ENCODE data around the gene OPCML. TPM values are rescaled to one million over a fixed set of nuclear protein-coding genes. Genes with fewer than 3 reads are reported as not detected.

Gene OPCML
- total and polyA plus RNA-seq, 4 donors: under 0.01 to 0.01 TPM; not detected in 2

DNA sequence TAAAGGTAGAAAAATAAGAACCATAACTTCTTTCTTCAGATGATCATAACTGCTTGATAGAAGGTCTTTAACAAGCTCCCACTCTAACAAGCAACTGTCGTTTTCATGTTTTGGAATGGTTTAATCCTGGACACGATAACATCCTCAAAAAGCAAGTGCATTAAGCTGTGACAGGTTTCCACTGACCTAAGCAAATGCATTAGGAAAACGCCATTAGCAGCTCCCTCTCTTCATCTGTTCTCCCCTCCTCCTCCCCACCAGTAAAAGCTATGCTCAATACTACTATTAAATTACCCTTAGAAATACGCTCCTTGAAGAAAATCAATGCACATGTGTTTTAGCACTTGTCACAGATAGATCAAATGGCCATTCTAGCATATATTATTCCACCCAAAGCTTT lies 729.4 kb downstream of the OPCML start:
- no peaks in the 10 kb centered on the region for H3K36me3 ChIP-seq (ENCODE audit: control insufficient read depth in 4 of 4, insufficient read depth in 3 of 4, low read depth in 1 of 4, low read length in 3 of 4)
- WGBS: 75% methylated on average over 4 of the region's 4 CpGs
- TF ChIP-seq, protein P1, sequence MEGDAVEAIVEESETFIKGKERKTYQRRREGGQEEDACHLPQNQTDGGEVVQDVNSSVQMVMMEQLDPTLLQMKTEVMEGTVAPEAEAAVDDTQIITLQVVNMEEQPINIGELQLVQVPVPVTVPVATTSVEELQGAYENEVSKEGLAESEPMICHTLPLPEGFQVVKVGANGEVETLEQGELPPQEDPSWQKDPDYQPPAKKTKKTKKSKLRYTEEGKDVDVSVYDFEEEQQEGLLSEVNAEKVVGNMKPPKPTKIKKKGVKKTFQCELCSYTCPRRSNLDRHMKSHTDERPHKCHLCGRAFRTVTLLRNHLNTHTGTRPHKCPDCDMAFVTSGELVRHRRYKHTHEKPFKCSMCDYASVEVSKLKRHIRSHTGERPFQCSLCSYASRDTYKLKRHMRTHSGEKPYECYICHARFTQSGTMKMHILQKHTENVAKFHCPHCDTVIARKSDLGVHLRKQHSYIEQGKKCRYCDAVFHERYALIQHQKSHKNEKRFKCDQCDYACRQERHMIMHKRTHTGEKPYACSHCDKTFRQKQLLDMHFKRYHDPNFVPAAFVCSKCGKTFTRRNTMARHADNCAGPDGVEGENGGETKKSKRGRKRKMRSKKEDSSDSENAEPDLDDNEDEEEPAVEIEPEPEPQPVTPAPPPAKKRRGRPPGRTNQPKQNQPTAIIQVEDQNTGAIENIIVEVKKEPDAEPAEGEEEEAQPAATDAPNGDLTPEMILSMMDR (IDR thresholded peaks at IDR 0.05; ENCODE audit: low read depth, low read length, missing input control): no peak
- TF ChIP-seq, protein P2, sequence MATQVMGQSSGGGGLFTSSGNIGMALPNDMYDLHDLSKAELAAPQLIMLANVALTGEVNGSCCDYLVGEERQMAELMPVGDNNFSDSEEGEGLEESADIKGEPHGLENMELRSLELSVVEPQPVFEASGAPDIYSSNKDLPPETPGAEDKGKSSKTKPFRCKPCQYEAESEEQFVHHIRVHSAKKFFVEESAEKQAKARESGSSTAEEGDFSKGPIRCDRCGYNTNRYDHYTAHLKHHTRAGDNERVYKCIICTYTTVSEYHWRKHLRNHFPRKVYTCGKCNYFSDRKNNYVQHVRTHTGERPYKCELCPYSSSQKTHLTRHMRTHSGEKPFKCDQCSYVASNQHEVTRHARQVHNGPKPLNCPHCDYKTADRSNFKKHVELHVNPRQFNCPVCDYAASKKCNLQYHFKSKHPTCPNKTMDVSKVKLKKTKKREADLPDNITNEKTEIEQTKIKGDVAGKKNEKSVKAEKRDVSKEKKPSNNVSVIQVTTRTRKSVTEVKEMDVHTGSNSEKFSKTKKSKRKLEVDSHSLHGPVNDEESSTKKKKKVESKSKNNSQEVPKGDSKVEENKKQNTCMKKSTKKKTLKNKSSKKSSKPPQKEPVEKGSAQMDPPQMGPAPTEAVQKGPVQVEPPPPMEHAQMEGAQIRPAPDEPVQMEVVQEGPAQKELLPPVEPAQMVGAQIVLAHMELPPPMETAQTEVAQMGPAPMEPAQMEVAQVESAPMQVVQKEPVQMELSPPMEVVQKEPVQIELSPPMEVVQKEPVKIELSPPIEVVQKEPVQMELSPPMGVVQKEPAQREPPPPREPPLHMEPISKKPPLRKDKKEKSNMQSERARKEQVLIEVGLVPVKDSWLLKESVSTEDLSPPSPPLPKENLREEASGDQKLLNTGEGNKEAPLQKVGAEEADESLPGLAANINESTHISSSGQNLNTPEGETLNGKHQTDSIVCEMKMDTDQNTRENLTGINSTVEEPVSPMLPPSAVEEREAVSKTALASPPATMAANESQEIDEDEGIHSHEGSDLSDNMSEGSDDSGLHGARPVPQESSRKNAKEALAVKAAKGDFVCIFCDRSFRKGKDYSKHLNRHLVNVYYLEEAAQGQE (IDR thresholded peaks at IDR 0.05): no peak
- TF ChIP-seq RAD21 (IDR thresholded peaks at IDR 0.05): no peak
- TF ChIP-seq GABPA (IDR thresholded peaks at IDR 0.05 in 1 of 2, conservative IDR thresholded peaks at IDR 0.05 in 1 of 2): no peak
- no peak for TF ChIP-seq TAF1 (conservative IDR thresholded peaks at IDR 0.05)
- TF ChIP-seq RXRA (IDR thresholded peaks at IDR 0.05): no peak
- TF ChIP-seq, protein P3, sequence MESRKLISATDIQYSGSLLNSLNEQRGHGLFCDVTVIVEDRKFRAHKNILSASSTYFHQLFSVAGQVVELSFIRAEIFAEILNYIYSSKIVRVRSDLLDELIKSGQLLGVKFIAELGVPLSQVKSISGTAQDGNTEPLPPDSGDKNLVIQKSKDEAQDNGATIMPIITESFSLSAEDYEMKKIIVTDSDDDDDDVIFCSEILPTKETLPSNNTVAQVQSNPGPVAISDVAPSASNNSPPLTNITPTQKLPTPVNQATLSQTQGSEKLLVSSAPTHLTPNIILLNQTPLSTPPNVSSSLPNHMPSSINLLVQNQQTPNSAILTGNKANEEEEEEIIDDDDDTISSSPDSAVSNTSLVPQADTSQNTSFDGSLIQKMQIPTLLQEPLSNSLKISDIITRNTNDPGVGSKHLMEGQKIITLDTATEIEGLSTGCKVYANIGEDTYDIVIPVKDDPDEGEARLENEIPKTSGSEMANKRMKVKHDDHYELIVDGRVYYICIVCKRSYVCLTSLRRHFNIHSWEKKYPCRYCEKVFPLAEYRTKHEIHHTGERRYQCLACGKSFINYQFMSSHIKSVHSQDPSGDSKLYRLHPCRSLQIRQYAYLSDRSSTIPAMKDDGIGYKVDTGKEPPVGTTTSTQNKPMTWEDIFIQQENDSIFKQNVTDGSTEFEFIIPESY (IDR thresholded peaks at IDR 0.05): no peak
- TF ChIP-seq, protein P4, sequence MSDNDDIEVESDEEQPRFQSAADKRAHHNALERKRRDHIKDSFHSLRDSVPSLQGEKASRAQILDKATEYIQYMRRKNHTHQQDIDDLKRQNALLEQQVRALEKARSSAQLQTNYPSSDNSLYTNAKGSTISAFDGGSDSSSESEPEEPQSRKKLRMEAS (IDR thresholded peaks at IDR 0.05): no peak
- no peak overlapping the region for H3K27ac ChIP-seq (ENCODE audit: low read depth in 1 of 2, low read length in 2 of 2)
- H3K9me3 ChIP-seq (ENCODE audit: control insufficient read depth in 4 of 4, low read length in 3 of 4): no peaks in the 10 kb centered on the region
- no peak overlapping the region for H3K9ac ChIP-seq (ENCODE audit: low read depth in 1 of 2, low read length in 2 of 2)
- no peak overlapping the region for H3K4me3 ChIP-seq (ENCODE audit: low read depth in 1 of 3, low read length in 3 of 3)
- DNase-seq (ENCODE audit: low spot score): no peak
- H3K27me3 ChIP-seq (ENCODE audit: control insufficient read depth in 4 of 4, insufficient read depth in 4 of 4, low read length in 3 of 4): no peaks in the 10 kb centered on the region
- H3K4me1 ChIP-seq (ENCODE audit: control insufficient read depth in 4 of 4, insufficient read depth in 4 of 4, low read length in 3 of 4): no peaks in the 10 kb centered on the region

DNA sequence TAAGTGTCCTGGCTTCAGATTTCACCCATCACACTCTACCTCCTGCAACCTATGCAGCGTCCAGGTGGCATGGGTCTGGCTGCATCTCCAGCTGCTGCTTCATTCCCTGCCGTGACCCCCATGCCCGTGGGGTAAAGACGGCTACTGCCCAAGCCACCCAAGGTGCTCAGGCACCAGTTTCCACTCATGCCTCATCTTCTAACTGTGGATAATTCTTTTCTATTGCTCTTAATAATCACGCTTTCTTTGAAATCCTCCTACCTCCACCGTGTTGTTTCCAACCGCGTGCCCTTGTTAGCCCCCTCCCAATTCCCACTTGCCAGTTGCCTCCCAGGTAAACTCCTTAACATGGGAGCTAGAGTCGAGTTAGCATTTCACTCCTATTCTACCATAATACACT lies 738.5 kb downstream of the OPCML start:
- WGBS: 79% methylated on average over 9 of the region's 9 CpGs
- DNase-seq (ENCODE audit: low spot score): no peak
- TF ChIP-seq FOXA2 (IDR thresholded peaks at IDR 0.05) (no peak), NR2F2 (IDR thresholded peaks at IDR 0.05) (no peak), HNF4A (conservative IDR thresholded peaks at IDR 0.05) (no peak), RXRA (IDR thresholded peaks at IDR 0.05) (no peak), TAF1 (conservative IDR thresholded peaks at IDR 0.05) (no peak)
- TF ChIP-seq, protein P3 (IDR thresholded peaks at IDR 0.05): no peak
- TF ChIP-seq, protein P5, sequence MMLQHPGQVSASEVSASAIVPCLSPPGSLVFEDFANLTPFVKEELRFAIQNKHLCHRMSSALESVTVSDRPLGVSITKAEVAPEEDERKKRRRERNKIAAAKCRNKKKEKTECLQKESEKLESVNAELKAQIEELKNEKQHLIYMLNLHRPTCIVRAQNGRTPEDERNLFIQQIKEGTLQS (IDR thresholded peaks at IDR 0.05): no peak
- TF ChIP-seq, protein P2 (IDR thresholded peaks at IDR 0.05): no peak

More for the DNA sequence above, 738.5 kb downstream of the OPCML start:
- Histone ChIP-seq H3K27me3 (ENCODE audit: control insufficient read depth in 4 of 4, insufficient read depth in 4 of 4, low read length in 3 of 4) (no peaks in the 10 kb centered on the region), H3K4me1 (ENCODE audit: control insufficient read depth in 4 of 4, insufficient read depth in 4 of 4, low read length in 3 of 4) (no peaks in the 10 kb centered on the region), H3K9me3 (ENCODE audit: control insufficient read depth in 4 of 4, low read length in 3 of 4) (no peaks in the 10 kb centered on the region), H3K27ac (ENCODE audit: low read depth in 1 of 2, low read length in 2 of 2) (no peak overlapping the region), H3K36me3 (ENCODE audit: control insufficient read depth in 4 of 4, insufficient read depth in 3 of 4, low read depth in 1 of 4, low read length in 3 of 4) (no peaks in the 10 kb centered on the region), H3K4me3 (ENCODE audit: low read depth in 1 of 3, low read length in 3 of 3) (no peak overlapping the region), H3K9ac (ENCODE audit: low read depth in 1 of 2, low read length in 2 of 2) (no peak overlapping the region)
